GM23338 (cell line): ENCODE data around the gene CDKN2D.

Source experiments
- CTCF ChIP-seq, 2 experiments: fragments of 200-600 bp in 1 of 2; sonication (generic) in 1 of 2; conservative IDR thresholded peaks; 2 replicates each; pipeline versions ENCODE4 v1.5.1 to v1.6.1; 2016 to 2017; ENCODE audit warnings: antibody characterized with exemption in 2 of 2, low read depth in 2 of 2, mild to moderate bottlenecking in 2 of 2, moderate library complexity in 1 of 2
- JUNB ChIP-seq: IDR thresholded peaks from one replicate; pipeline ENCODE4 v1.6.1; 2016; ENCODE audit warnings: antibody characterized with exemption; ENCODE audit not compliant: unreplicated experiment
- REST ChIP-seq: IDR thresholded peaks from one replicate; pipeline ENCODE4 v1.6.1; 2018; ENCODE audit warnings: antibody characterized with exemption; ENCODE audit not compliant: unreplicated experiment

- TF ChIP-seq JUNB (no peak), REST (no peak), CTCF (conservative IDR thresholded peaks at IDR 0.05; ENCODE audit: low read depth in 2 of 2) (no peak)
These were observed 15.6 kb downstream of the CDKN2D start for GRCh38 chr19:10553087-10553667.
